MM.1S (cell line): ENCODE measurements around the gene SEPTIN5.

Source experiments
- DNase-seq: peaks from one replicate; pipeline ENCODE4 v3.0.0-alpha.2; 2015
- H2AFZ ChIP-seq: fragments of 300-600 bp; sonication (generic); 2 replicates; pipeline ENCODE4 v1.6.0; 2016; ENCODE audit warnings: antibody characterized with exemption, low read length
- H3F3A ChIP-seq: fragments of 300-600 bp; sonication (generic); 2 replicates; pipeline ENCODE4 v1.6.1; 2016; ENCODE audit warnings: mild to moderate bottlenecking, antibody characterized with exemption, low read length, moderate library complexity, mixed read lengths; ENCODE audit not compliant: insufficient read depth
- H3K27ac ChIP-seq: fragments of 300-600 bp; sonication (generic); 2 replicates; pipeline ENCODE4 v1.5.1; 2016; ENCODE audit warnings: mild to moderate bottlenecking, low read length
- H3K27me3 ChIP-seq: fragments of 300-600 bp; sonication (generic); replicated peaks from 2 replicates; pipeline ENCODE4 v1.6.0; 2016; ENCODE audit warnings: low read length; ENCODE audit not compliant: insufficient read depth
- H3K36me3 ChIP-seq: fragments of 300-600 bp; sonication (generic); replicated peaks from 2 replicates; pipeline ENCODE4 v1.6.1; 2016; ENCODE audit warnings: mild to moderate bottlenecking, low read length, mixed read lengths; ENCODE audit not compliant: insufficient read depth
- H3K4me1 ChIP-seq: fragments of 300-600 bp; sonication (generic); 2 replicates; pipeline ENCODE4 v1.6.1; 2016; ENCODE audit warnings: low read length, mixed read lengths
- H3K4me2 ChIP-seq: fragments of 300-600 bp; sonication (generic); 2 replicates; pipeline ENCODE4 v1.6.0; 2016; ENCODE audit warnings: low read depth, low read length
- H3K4me3 ChIP-seq: fragments of 300-600 bp; sonication (generic); 2 replicates; pipeline ENCODE4 v1.5.1; 2016; ENCODE audit warnings: low read length, mixed read lengths
- H3K79me2 ChIP-seq: fragments of 300-600 bp; sonication (generic); 2 replicates; pipeline ENCODE4 v1.6.1; 2016; ENCODE audit warnings: mixed run types, low read length, mixed read lengths
- H3K9ac ChIP-seq: fragments of 300-600 bp; sonication (generic); 2 replicates; pipeline ENCODE4 v1.6.1; 2016; ENCODE audit warnings: low read length, mixed read lengths
- H3K9me2 ChIP-seq: fragments of 300-600 bp; sonication (generic); replicated peaks from 2 replicates; pipeline ENCODE4 v1.6.1; 2016; ENCODE audit warnings: mild to moderate bottlenecking, low read length, mixed read lengths; ENCODE audit not compliant: insufficient read depth
- H3K9me3 ChIP-seq: fragments of 300-600 bp; sonication (generic); replicated peaks from 2 replicates; pipeline ENCODE4 v1.6.1; 2016; ENCODE audit warnings: mild to moderate bottlenecking, low read length, mixed read lengths; ENCODE audit not compliant: insufficient read depth
- H4K20me1 ChIP-seq: fragments of 300-600 bp; sonication (generic); 2 replicates; pipeline ENCODE4 v1.6.1; 2016; ENCODE audit warnings: mild to moderate bottlenecking, low read length, moderate library complexity, mixed read lengths; ENCODE audit not compliant: insufficient read depth
- CTCF ChIP-seq: fragments of 300-600 bp; sonication (generic); IDR thresholded peaks from 2 replicates; pipeline ENCODE4 v1.5.1; 2016; ENCODE audit warnings: antibody characterized with exemption, low read length, mixed read lengths
- EZH2 ChIP-seq: fragments of 300-600 bp; sonication (generic); optimal IDR thresholded peaks from 2 replicates; pipeline ENCODE3; 2017; ENCODE audit warnings: low read depth, mild to moderate bottlenecking, antibody characterized with exemption, low read length, mixed read lengths
- EZH2phosphoT487 ChIP-seq: fragments of 300-600 bp; sonication (generic); IDR thresholded peaks from 2 replicates; pipeline ENCODE4 v1.6.1; 2018; ENCODE audit warnings: antibody characterized with exemption, low read length

SEPTIN5 gene

DNA sequence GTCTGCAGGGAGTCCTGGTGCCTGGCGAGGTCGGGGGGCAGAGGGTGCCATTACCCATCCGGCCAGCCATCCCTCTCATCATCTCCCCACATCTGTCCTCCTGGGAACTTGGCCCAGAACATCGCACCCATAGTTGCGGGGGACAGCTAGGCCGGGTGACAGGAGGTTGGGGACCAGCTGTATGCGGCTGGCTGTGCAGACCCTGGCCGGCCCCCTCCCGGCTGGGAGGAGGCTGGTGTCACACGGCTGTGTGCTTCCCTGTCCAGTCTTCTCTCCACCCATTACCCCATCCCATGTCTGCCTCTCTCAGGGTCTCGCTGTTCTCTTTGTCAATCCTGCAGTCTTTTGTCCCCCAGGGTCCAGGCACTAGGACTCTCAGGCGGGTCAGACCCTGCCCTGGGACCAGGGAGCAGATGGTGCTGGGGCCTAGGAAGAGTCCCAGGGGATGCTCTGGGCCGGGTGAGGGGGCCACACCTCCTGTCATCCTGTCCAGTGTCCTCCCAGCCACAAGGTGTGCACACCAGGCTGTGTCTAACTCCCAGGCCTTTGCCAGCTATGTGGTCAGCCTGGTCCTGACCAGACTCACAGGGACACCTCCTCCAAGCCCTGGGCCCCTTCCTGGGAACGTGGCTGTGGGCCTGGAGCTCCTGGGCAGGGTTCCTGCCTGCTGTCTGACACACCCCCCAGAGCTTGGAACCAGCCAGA is 39.8 kb downstream of the SEPTIN5 start:
- H3K4me1 ChIP-seq, result 0 out of 2 replicates have a peak, but pooled peaks cover 3% of the 10 kb centered on the region
- no peaks in the 10 kb centered on the region for H4K20me1 ChIP-seq
- H3K9ac ChIP-seq, result no peak overlapping the region
- no peak for DNase-seq
- H3K36me3 ChIP-seq, result no peaks in the 10 kb centered on the region
- no peak for TF ChIP-seq EZH2
- no peak for TF ChIP-seq CTCF
- TF ChIP-seq EZH2phosphoT487, result no peak
- H3K9me2 ChIP-seq, result no peaks in the 10 kb centered on the region
- H3K9me3 ChIP-seq, result no peaks in the 10 kb centered on the region
- no peak overlapping the region for H3K27ac ChIP-seq
- no peak overlapping the region for H3K4me3 ChIP-seq
- H3F3A ChIP-seq, result peaks cover 9% of the 10 kb centered on the region
- H3K27me3 ChIP-seq, result peaks cover 94% of the 10 kb centered on the region
- no peak overlapping the region for H3K4me2 ChIP-seq
- no peak overlapping the region for H2AFZ ChIP-seq
- H3K79me2 ChIP-seq, result no peaks in the 10 kb centered on the region

- peaks cover 94% of the 10 kb centered on the region for H3K27me3 ChIP-seq
- H3K27ac ChIP-seq, result no peak overlapping the region
- no peaks in the 10 kb centered on the region for H3K9me2 ChIP-seq
- 0 out of 2 replicates have a peak, but pooled peaks cover 3% of the 10 kb centered on the region for H3K4me1 ChIP-seq
- no peak overlapping the region for H3K4me3 ChIP-seq
- no peak for DNase-seq
- TF ChIP-seq CTCF (no peak), EZH2phosphoT487 (no peak), EZH2 (no peak)
- H3K9me3 ChIP-seq, result no peaks in the 10 kb centered on the region
- H2AFZ ChIP-seq, result no peak overlapping the region
- no peak overlapping the region for H3K4me2 ChIP-seq
- no peaks in the 10 kb centered on the region for H4K20me1 ChIP-seq
- no peaks in the 10 kb centered on the region for H3K36me3 ChIP-seq
- peaks cover 9% of the 10 kb centered on the region for H3F3A ChIP-seq
- no peaks in the 10 kb centered on the region for H3K79me2 ChIP-seq
- H3K9ac ChIP-seq, result no peak overlapping the region
Observed at GRCh38 chr22:19754701-19755144, 40.4 kb downstream of the SEPTIN5 start.

- no peaks in the 10 kb centered on the region for H4K20me1 ChIP-seq
Observed at GRCh38 chr22:19755145-19755710, 40.9 kb downstream of the SEPTIN5 start.

More at GRCh38 chr22:19755145-19755710, 40.9 kb downstream of the SEPTIN5 start:
- Histone ChIP-seq H2AFZ (no peak overlapping the region), H3F3A (peaks cover 9% of the 10 kb centered on the region), H3K79me2 (no peaks in the 10 kb centered on the region), H3K27ac (no peak overlapping the region), H3K9me3 (no peaks in the 10 kb centered on the region), H3K4me3 (no peak overlapping the region), H3K9ac (no peak overlapping the region), H3K36me3 (no peaks in the 10 kb centered on the region), H3K9me2 (no peaks in the 10 kb centered on the region), H3K4me1 (0 out of 2 replicates have a peak, but pooled peaks cover 3% of the 10 kb centered on the region), H3K4me2 (no peak overlapping the region), H3K27me3 (peaks cover 94% of the 10 kb centered on the region)
- no peak for DNase-seq
- TF ChIP-seq EZH2 (peak; percentile 93), CTCF (no peak)
